GM19099 (cell line): ENCODE measurements around the gene CPE.

Experiments used
- POLR2A ChIP-seq: IDR thresholded peaks from 3 replicates; pipeline ENCODE4 v1.6.1; 2011; ENCODE audit warnings: low read depth; ENCODE audit not compliant: insufficient read length; ENCODE audit errors: extremely low read depth

Gene CPE

GRCh38 chr4:165426823-165427222 lies 48.0 kb downstream of the CPE start:
- no peak for TF ChIP-seq POLR2A

GRCh38 chr4:165428957-165429356 lies 50.1 kb downstream of the CPE start:
- no peak for TF ChIP-seq POLR2A

- no peak for TF ChIP-seq POLR2A
These were observed 54.7 kb downstream of the CPE start for GRCh38 chr4:165433529-165433928.

GRCh38 chr4:165437691-165438090 lies 58.9 kb downstream of the CPE start:
- TF ChIP-seq POLR2A, result no peak

- no peak for TF ChIP-seq POLR2A
These were observed 60.5 kb downstream of the CPE start for GRCh38 chr4:165439344-165439743.

- TF ChIP-seq POLR2A, result no peak
These were observed 61.2 kb downstream of the CPE start for GRCh38 chr4:165439981-165440380.

- no peak for TF ChIP-seq POLR2A
These were observed 61.8 kb downstream of the CPE start for GRCh38 chr4:165440415-165441158.

- no peak for TF ChIP-seq POLR2A
These were observed 64.5 kb downstream of the CPE start for GRCh38 chr4:165443276-165443675.

GRCh38 chr4:165448700-165449099 lies 69.9 kb downstream of the CPE start:
- no peak for TF ChIP-seq POLR2A

- TF ChIP-seq POLR2A, result no peak
These were observed 70.5 kb downstream of the CPE start for GRCh38 chr4:165449333-165449732.

GRCh38 chr4:165450871-165451270 lies 72.1 kb downstream of the CPE start:
- TF ChIP-seq POLR2A, result no peak

GRCh38 chr4:165454426-165454825 lies 75.6 kb downstream of the CPE start:
- TF ChIP-seq POLR2A, result no peak

- no peak for TF ChIP-seq POLR2A
These were observed 79.0 kb downstream of the CPE start for GRCh38 chr4:165457793-165458192.

- TF ChIP-seq POLR2A, result no peak
These were observed 79.7 kb downstream of the CPE start for GRCh38 chr4:165458471-165458870.

- no peak for TF ChIP-seq POLR2A
These were observed 82.5 kb downstream of the CPE start for GRCh38 chr4:165461159-165461821.

- no peak for TF ChIP-seq POLR2A
These were observed 83.2 kb downstream of the CPE start for GRCh38 chr4:165462009-165462408.
